Left colon (tissue), 2 donors: Measurements from ENCODE around the gene GAS2L2. TPM values are rescaled to one million over a fixed set of nuclear protein-coding genes. Genes with fewer than 3 reads are reported as not detected.

Experiments
- ATAC-seq: fragments of 200-7000 bp; cut with Tn5 transposase; one replicate; pipeline ENCODE4 v1.9.1; 2020; ENCODE audit warnings: mild to moderate bottlenecking, moderate library complexity
- DNase-seq, 2 donors: peaks; one replicate each; pipeline ENCODE4 v3.0.0-alpha.2; 2020
- intact Hi-C, 2 donors: fragments of 100-400 bp; cut with DNase I in 1 of 2; cut with micrococcal nuclease in 1 of 2; formaldehyde crosslinking; loops; one replicate each; pipeline versions ENCODE4 v1.11.2 to v1.14.0; 2022; cut with DNase I, micrococcal nuclease
- total RNA-seq, 2 donors: library from RNA; stranded (reverse); fragmentation: NEBNext Ultra II Directional; extraction: Animal tissue kit (Norgen Biotek cat#: 25700); gene quantifications; one replicate each; pipeline ENCODE4 v1.2.1, GENCODE V29; 2021
- donor health status: DM: no; HTN: no; CAD: no.
- donor health status: DM: yes; HTN: yes; CAD: no.

Gene GAS2L2
- total RNA-seq, 2 donors from 2014 or later = 0.08 TPM; not detected in 1

- ATAC-seq (no peak), DNase-seq (no peak)
- intact Hi-C loops = no loop called here
Measured at GRCh38 chr17:35750526-35751395, 2.3 kb downstream of the GAS2L2 start.

GRCh38 chr17:35749560-35750412 is 3.3 kb downstream of the GAS2L2 start:
- ATAC-seq (no peak), DNase-seq (no peak)
- intact Hi-C loops = loop anchor here in 1 of 2 donors (10.0 kb wide), 2 partner anchors 135 to 435 kb away; no protein-coding TSS in a partner anchor

GRCh38 chr17:35748979-35749378 is 4.1 kb downstream of the GAS2L2 start:
- DNase-seq = no peak
- intact Hi-C loops = loop anchor here in 1 of 2 donors (10.0 kb wide), 2 partner anchors 134 to 434 kb away; no protein-coding TSS in a partner anchor
- ATAC-seq = no peak

- intact Hi-C loops = loop anchor here in 1 of 2 donors (10.0 kb wide), 2 partner anchors 134 to 434 kb away; no protein-coding TSS in a partner anchor
- ATAC-seq (peak; percentile 44), DNase-seq (peak in 1 of 2 donors; percentile 18)
Measured at GRCh38 chr17:35748341-35748841, 4.6 kb downstream of the GAS2L2 start.

GRCh38 chr17:35747540-35748017 is 5.5 kb downstream of the GAS2L2 start:
- DNase-seq = peak; percentile 58 to 84
- ATAC-seq = peak; percentile 84
- intact Hi-C loops = loop anchor here in 1 of 2 donors (10.0 kb wide), 2 partner anchors 133 to 433 kb away; no protein-coding TSS in a partner anchor

GRCh38 chr17:35745749-35746320 is 7.2 kb downstream of the GAS2L2 start:
- DNase-seq (no peak), ATAC-seq (no peak)
- intact Hi-C loops = loop anchor here in 1 of 2 donors (10.0 kb wide), 2 partner anchors 131 to 431 kb away; no protein-coding TSS in a partner anchor

GRCh38 chr17:35745246-35745645 is 7.8 kb downstream of the GAS2L2 start:
- ATAC-seq (no peak), DNase-seq (no peak)
- intact Hi-C loops = loop anchor here in 1 of 2 donors (10.0 kb wide), 2 partner anchors 130 to 430 kb away; no protein-coding TSS in a partner anchor

- intact Hi-C loops = loop anchor here in 1 of 2 donors (10.0 kb wide), 2 partner anchors 130 to 430 kb away; no protein-coding TSS in a partner anchor
- no peak for ATAC-seq
- no peak for DNase-seq
Measured at GRCh38 chr17:35744830-35745229, 8.2 kb downstream of the GAS2L2 start.

GRCh38 chr17:35743626-35744328 is 9.3 kb downstream of the GAS2L2 start:
- intact Hi-C loops = loop anchor here in 1 of 2 donors (10.0 kb wide), 2 partner anchors 129 to 429 kb away; no protein-coding TSS in a partner anchor
- DNase-seq = peak in 1 of 2 donors; percentile 17
- no peak for ATAC-seq

- ATAC-seq (no peak), DNase-seq (no peak)
- intact Hi-C loops = loop anchor here in 1 of 2 donors (10.0 kb wide), 2 partner anchors 128 to 428 kb away; no protein-coding TSS in a partner anchor
Measured at GRCh38 chr17:35742896-35743477, 10.1 kb downstream of the GAS2L2 start.

GRCh38 chr17:35742496-35742895 is 10.5 kb downstream of the GAS2L2 start:
- ATAC-seq = no peak
- intact Hi-C loops = loop anchor here in 1 of 2 donors (10.0 kb wide), 2 partner anchors 128 to 428 kb away; no protein-coding TSS in a partner anchor
- DNase-seq = no peak

- DNase-seq (no peak), ATAC-seq (peak; percentile 23)
- intact Hi-C loops = loop anchor here in 1 of 2 donors (10.0 kb wide), 2 partner anchors 126 to 426 kb away; no protein-coding TSS in a partner anchor
Measured at GRCh38 chr17:35740997-35741931, 11.8 kb downstream of the GAS2L2 start.

- intact Hi-C loops = loop anchor here in 1 of 2 donors (10.0 kb wide), 2 partner anchors 125 to 425 kb away; no protein-coding TSS in a partner anchor
- no peak for ATAC-seq
- DNase-seq = no peak
Measured at GRCh38 chr17:35740216-35740615, 12.8 kb downstream of the GAS2L2 start.

GRCh38 chr17:35738519-35739133 is 14.4 kb downstream of the GAS2L2 start:
- no peak for ATAC-seq
- intact Hi-C loops = no loop called here
- no peak for DNase-seq

- no peak for DNase-seq
- no peak for ATAC-seq
- intact Hi-C loops = no loop called here
Measured at GRCh38 chr17:35736236-35736635, 16.8 kb downstream of the GAS2L2 start.
